GM21528 (cell line): Measurements from ENCODE around the gene DPPA5.
"Not testable (repeated sequence)": the region's sequence is repeated elsewhere in the genome, so short reads cannot be mapped to it uniquely, and the experiment has no call there.

Experiments
- ATAC-seq: cut with Tn5 transposase; IDR thresholded peaks from one replicate; pipeline ENCODE4 v1.9.1; 2021; ENCODE audit warnings: mild to moderate bottlenecking, moderate library complexity; ENCODE audit not compliant: unreplicated experiment, low FRiP score

The DPPA5 gene

GRCh38 chr6:73353636-73354593 lies at the start of gene DPPA5:
DPPA5 (minus strand) TSS chr6:73354276; CDS start chr6:73354225, 51 bp downstream.
- no peak for ATAC-seq

GRCh38 chr6:73400656-73401055 lies 46.6 kb upstream of the DPPA5 start:
- no peak for ATAC-seq

DNA sequence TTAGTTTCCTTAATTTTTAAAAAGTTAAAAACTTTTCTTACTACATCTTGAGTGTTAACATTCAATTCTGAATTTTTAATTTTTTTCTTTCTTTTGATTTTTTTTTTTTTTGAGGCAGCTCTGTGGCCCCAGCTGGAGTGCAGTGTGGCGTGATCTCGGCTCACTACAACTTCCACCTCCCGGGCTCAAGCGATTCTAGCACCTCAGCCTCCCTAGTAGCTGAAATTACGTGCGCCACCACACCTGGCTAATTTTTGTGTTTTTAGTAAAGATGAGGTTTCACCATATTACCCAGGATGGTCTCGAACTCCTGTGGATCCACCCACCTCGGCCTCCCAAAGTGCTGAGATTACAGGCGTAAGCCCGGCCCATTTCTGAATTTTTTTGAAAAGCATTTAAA lies 41.8 kb upstream of the DPPA5 start:
- ATAC-seq = peak; percentile 65

- no peak for ATAC-seq
Observed at GRCh38 chr6:73394577-73395354, 40.7 kb upstream of the DPPA5 start, which contains the start of gene DDX43. DDX43 (plus strand) TSS chr6:73394828; CDS start chr6:73394906, 78 bp downstream.

DNA sequence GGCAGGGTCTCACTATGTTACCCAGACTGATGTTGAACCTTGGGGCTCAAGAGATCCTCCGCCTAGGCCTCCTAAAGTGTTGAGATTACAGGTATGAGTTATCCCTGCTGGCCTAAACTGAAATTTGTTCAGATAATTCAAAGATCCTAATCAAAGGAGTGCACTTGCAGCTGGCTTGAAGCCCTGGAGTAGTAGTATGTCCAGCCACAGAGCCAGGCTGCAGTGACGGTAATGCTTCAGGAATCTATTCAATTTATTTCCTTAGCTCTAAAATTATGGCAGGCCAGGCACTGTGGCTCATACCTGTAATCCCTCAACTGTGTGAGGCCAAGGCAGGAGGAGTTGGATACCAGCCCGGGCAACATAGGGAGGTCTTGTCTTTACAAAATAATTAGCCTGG lies 39.2 kb upstream of the DPPA5 start:
- no peak for ATAC-seq

DNA sequence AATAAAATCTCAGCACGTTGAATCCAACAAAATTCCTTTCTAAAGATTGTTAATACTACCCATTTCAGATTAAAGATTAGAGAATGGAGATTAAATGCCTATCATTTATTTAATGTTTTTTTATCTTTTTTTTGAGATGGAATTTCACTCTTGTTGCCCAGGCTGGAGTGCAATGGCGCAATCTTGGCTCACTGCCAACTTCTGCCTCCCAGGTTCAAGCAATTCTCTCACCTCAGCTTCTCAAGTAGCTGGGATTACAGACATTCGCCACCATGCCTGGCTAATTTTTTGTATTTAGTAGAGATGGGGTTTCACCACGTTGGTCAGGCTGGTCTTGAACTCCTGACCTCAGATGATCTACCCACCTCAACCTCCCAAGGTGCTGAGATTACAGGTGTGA lies 38.1 kb upstream of the DPPA5 start:
- not testable (repeated sequence) for ATAC-seq

DNA sequence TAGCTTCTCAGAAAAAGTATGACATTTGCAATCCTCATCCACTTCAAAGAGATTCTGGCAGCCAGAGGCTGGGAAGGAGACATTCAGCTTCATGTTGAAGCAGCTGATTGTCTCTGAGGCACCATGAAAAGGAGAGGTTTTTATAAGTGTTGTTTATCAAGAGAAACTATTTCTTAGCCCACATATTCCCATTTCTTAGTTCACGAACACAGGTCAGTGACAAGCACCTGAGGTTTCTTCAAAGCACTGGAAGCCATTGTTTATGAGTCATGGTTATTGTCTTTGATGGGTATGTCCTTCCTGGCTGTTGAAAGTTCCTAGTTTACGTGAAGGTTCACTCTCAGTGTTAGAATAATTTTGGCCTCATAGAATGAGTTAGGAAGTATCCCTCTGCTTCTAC lies 37.6 kb upstream of the DPPA5 start:
- no peak for ATAC-seq

- ATAC-seq = no peak
Observed at GRCh38 chr6:73389854-73390253, 35.8 kb upstream of the DPPA5 start.

- peak; percentile 81 for ATAC-seq
Observed at GRCh38 chr6:73388800-73389512, 34.9 kb upstream of the DPPA5 start.

DNA sequence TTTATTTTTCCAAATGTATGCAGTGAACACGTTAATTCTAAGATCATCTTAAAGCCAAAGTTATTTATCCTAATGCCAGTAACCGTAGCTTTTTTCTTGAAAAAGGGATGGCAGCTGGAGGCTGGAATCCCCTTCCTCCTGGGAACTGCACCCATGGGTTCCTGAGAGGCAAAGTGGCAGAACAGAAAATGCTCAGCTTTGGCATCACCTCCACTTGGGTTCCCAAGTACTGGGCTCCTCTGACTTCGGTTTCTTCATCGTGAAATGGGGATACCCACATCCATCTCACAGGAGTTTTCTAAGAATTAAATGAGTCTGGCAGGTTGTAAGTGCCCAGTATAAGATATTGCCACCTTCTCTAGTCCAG lies 34.3 kb upstream of the DPPA5 start:
- no peak for ATAC-seq

DNA sequence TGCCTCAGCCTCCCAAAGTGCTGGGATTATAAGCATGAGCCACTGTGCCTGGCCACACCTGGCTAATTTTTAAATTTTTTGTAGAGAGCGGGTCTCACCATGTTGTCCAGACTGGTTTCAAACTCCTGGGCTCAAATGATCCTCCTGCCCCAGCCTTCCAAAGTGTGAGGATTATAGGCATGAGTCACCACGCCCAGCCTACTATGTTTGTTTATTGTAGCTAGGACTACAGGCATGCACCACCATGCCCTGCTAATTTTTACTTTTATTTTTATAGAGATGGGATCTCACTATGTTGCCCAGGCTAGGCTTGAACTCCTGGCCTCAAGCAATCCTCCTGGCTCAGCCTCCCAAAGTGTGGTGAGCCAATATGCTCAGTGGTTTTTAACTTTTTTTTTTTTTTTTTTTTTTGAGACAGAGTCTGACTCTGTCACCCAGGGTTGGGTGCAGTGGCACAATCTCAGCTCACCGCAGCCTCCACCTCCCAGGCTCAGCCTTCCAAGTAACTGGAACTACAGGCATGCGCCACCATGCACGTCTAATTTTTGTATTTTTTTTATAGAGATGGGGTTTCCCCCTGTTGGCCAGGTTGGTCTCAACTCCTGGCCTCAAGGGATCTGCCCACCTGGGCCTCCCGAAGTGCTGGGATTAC lies 28.5 kb upstream of the DPPA5 start:
- no peak for ATAC-seq

- ATAC-seq = not testable (repeated sequence)
Observed at GRCh38 chr6:73381531-73381930, 27.5 kb upstream of the DPPA5 start.

DNA sequence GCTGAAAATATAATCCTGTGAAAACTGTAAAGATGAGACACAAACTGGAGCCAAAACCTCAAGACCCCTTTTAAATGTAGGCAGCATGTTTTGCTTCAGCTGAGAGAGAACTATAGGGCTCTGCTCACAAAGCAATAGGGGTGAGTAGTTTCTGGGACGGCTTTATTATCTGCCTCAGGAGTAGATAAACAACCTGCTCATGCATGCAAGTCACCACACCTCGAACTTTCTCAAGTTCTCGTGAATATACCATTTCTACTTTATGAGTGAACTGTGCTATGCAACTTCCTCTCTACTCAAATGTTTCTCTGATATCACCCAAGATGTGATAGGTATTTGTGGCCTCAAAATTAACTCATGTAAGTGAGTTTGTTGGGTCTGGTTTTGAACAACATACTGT lies 23.1 kb upstream of the DPPA5 start:
- no peak for ATAC-seq

DNA sequence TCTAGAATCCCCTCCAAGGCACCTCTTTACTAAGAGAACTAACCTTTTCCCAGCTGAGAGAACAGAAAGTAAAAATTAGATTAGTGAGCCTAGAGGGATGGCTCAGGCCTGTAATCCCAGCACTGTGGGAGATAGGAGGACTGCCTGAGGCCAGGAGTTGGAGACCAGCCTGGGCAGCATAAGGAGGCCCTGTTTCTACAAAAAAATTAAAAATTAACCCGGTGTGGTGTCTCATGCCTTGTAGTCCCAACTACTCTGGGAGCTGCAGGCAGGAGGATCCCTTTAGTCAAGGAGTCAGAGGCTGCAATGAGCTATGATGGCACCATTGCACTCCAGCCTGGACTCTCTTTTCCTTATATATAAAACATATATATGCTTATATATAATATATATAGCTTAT lies 21.1 kb upstream of the DPPA5 start:
- no peak for ATAC-seq

DNA sequence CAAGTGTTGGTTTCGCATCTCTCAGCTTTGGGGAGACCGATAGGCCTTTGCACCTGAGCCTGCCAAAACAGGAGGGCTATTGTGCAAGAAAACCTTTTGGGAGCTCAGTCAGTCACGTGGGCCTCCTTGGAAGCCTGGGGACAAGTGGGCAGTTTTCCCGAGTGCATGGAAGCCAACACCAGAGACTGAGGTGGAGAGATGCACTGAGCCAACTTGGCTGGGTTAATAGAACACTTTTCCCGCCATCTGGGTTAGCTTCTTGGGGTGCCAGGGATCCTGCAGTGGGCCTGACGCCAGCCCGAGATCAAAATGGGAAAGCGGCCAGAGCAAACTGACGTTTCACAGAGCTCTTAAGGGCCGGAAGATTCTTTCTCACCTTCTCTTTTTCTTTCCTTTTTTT lies 18.4 kb upstream of the DPPA5 start:
- no peak for ATAC-seq

DNA sequence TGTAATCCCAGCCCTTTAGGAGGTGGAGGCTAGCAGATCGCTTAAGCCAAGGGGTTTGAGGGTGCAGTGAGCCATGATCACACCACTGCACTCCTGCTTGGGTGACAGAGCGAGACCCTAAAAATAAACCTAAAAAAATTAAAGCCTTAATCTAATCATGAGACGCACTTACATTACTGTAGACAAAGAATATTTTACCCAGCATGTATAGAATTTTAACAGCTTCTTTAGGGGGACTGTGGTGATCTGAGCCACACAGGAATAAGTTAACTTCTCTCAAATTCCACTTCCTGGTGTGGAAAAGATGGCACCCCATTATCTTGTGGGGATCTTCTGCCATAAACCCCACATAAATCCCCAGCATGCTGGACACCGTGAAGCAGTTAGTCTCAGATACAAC lies 17.9 kb upstream of the DPPA5 start:
- ATAC-seq = no peak

DNA sequence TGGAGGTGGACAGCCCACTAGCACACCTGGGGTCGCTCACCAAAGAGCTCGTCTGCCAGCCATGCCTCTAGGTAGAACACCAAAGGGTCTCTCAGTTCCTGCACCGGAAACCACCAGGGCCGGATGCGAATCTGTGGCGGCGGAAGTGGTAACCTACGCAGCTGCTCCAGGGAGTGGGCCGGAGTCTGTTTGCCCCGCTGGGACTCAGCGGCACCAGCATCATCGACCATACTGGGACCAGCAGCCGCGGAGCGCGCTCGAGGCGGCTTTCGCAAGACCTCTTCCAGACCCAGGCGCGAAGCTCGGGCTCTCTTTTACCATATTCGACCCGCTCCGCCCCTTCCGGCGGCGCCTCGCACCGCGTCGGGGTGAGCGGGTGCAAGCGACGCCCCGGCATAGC lies 15.5 kb upstream of the DPPA5 start, which contains the start of gene OOEP:
TSS of gene OOEP (minus strand) at position 335 of the 400 bp plus-strand sequence. CDS start at position 230, 105 bp downstream.
- no peak for ATAC-seq

DNA sequence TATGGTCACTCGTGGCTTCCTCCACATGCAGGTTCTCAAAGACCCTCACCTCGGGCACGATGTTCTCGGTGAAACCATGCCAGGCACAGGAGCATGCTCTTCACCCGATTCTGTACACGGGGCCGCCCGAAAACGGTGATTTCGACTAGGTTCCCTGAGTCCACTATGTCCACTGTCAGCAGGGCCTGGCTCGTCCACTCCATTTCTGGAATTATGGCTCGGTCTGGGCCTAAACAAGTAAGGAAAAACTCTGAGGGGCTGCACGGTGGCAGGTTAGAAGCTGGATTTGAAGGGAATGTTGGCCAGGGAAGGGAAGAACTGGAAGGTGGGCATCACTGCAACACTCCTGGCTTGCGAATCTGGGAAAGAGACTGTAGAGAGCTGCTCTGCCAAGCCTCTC lies 15.1 kb upstream of the DPPA5 start:
- no peak for ATAC-seq

- ATAC-seq = no peak
Observed at GRCh38 chr6:73368675-73369074, 14.6 kb upstream of the DPPA5 start.

GRCh38 chr6:73367761-73368355 lies 13.8 kb upstream of the DPPA5 start:
- ATAC-seq = no peak
